ENCODE measurements around the gene FBN1. TPM values are rescaled to one million over a fixed set of nuclear protein-coding genes. Genes with fewer than 3 reads are reported as not detected.
A peak's percentile ranks its signal among the peaks of the same experiment; 100 is the strongest.

Gene FBN1
- total RNA-seq, 1 donor from 2014 or later: 1,183 TPM

GRCh38 chr15:48373821-48374451 lies 271.6 kb downstream of the FBN1 start:
- Mint-ChIP-seq H3K4me3 (ENCODE audit: unreplicated experiment) (peak overlapping the region; percentile 13), H3K9me3 (ENCODE audit: low read depth) (no peaks in the 10 kb centered on the region), H3K4me1 (ENCODE audit: low read depth) (peaks cover 56% of the 10 kb centered on the region), H3K27me3 (ENCODE audit: low read depth) (no peaks in the 10 kb centered on the region), H3K36me3 (ENCODE audit: low read depth) (peaks cover 6% of the 10 kb centered on the region), H3K27ac (ENCODE audit: unreplicated experiment) (peak overlapping the region; percentile 92)
- no peak for DNase-seq (ENCODE audit: low spot score)
- no peak for TF ChIP-seq CTCF (IDR thresholded peaks at IDR 0.05)

GRCh38 chr15:48371961-48372360 lies 273.5 kb downstream of the FBN1 start:
- H3K9me3 Mint-ChIP-seq (ENCODE audit: low read depth): peaks cover 2% of the 10 kb centered on the region
- DNase-seq (ENCODE audit: low spot score): no peak

GRCh38 chr15:48371550-48371949 lies 274.0 kb downstream of the FBN1 start:
- peaks cover 67% of the 10 kb centered on the region for H3K4me1 Mint-ChIP-seq (ENCODE audit: low read depth)
- no peak overlapping the region for H3K4me3 Mint-ChIP-seq (ENCODE audit: unreplicated experiment)
- peaks cover 2% of the 10 kb centered on the region for H3K36me3 Mint-ChIP-seq (ENCODE audit: low read depth)
- H3K27ac Mint-ChIP-seq (ENCODE audit: unreplicated experiment): no peak overlapping the region
- no peak for DNase-seq (ENCODE audit: low spot score)
- no peaks in the 10 kb centered on the region for H3K27me3 Mint-ChIP-seq (ENCODE audit: low read depth)
- TF ChIP-seq CTCF (IDR thresholded peaks at IDR 0.05): no peak
- peaks cover 2% of the 10 kb centered on the region for H3K9me3 Mint-ChIP-seq (ENCODE audit: low read depth)

More at GRCh38 chr15:48371961-48372360, 273.5 kb downstream of the FBN1 start:
- TF ChIP-seq CTCF (IDR thresholded peaks at IDR 0.05): no peak
- Mint-ChIP-seq H3K4me3 (ENCODE audit: unreplicated experiment) (no peak overlapping the region), H3K36me3 (ENCODE audit: low read depth) (peaks cover 2% of the 10 kb centered on the region), H3K27ac (ENCODE audit: unreplicated experiment) (no peak overlapping the region), H3K4me1 (ENCODE audit: low read depth) (peaks cover 62% of the 10 kb centered on the region), H3K27me3 (ENCODE audit: low read depth) (no peaks in the 10 kb centered on the region)

GRCh38 chr15:48370460-48370859 lies 275.0 kb downstream of the FBN1 start:
- Mint-ChIP-seq H3K27ac (ENCODE audit: unreplicated experiment) (peak overlapping the region; percentile 13), H3K36me3 (ENCODE audit: low read depth) (peaks cover 4% of the 10 kb centered on the region), H3K9me3 (ENCODE audit: low read depth) (peaks cover 2% of the 10 kb centered on the region), H3K27me3 (ENCODE audit: low read depth) (no peaks in the 10 kb centered on the region), H3K4me3 (ENCODE audit: unreplicated experiment) (no peak overlapping the region), H3K4me1 (ENCODE audit: low read depth) (peaks cover 64% of the 10 kb centered on the region)
- no peak for DNase-seq (ENCODE audit: low spot score)
- no peak for TF ChIP-seq CTCF (IDR thresholded peaks at IDR 0.05)

GRCh38 chr15:48367483-48367882 lies 278.0 kb downstream of the FBN1 start:
- no peak for TF ChIP-seq CTCF (IDR thresholded peaks at IDR 0.05)
- Mint-ChIP-seq H3K36me3 (ENCODE audit: low read depth) (peaks cover 6% of the 10 kb centered on the region), H3K27me3 (ENCODE audit: low read depth) (no peaks in the 10 kb centered on the region), H3K4me1 (ENCODE audit: low read depth) (peaks cover 43% of the 10 kb centered on the region), H3K4me3 (ENCODE audit: unreplicated experiment) (no peak overlapping the region), H3K27ac (ENCODE audit: unreplicated experiment) (peak overlapping the region; percentile 58), H3K9me3 (ENCODE audit: low read depth) (peaks cover 5% of the 10 kb centered on the region)
- no peak for DNase-seq (ENCODE audit: low spot score)

Data from chondrocyte (in vitro differentiated cells).